Ascending aorta (tissue), 2 donors: Measurements from ENCODE around the gene EVC. TPM values are rescaled to one million over a fixed set of nuclear protein-coding genes. Genes with fewer than 3 reads are reported as not detected.

Source experiments
- DNase-seq, 2 donors: peaks; one replicate each; pipeline ENCODE4 v3.0.0-alpha.2; 2019; ENCODE audit warnings: low spot score in 2 of 2
- H3K27ac ChIP-seq, 2 donors: fragments of 200-600 bp; sonication (generic); one replicate each; pipeline ENCODE4 v1.5.1; 2016 to 2017; ENCODE audit warnings: mild to moderate bottlenecking in 1 of 2
- H3K27me3 ChIP-seq: fragments of 200-600 bp; sonication (generic); one replicate; pipeline ENCODE4 v1.5.1; 2017
- H3K36me3 ChIP-seq, 2 donors: fragments of 200-600 bp; sonication (generic); one replicate each; pipeline ENCODE4 v1.5.1; 2016
- H3K4me1 ChIP-seq, 2 donors: fragments of 200-600 bp; sonication (generic); one replicate each; pipeline ENCODE4 v1.5.1; 2016 to 2017; ENCODE audit warnings: mild to moderate bottlenecking in 1 of 2
- H3K4me3 ChIP-seq, 2 donors: fragments of 200-600 bp; sonication (generic); one replicate each; pipeline ENCODE4 v1.5.1; 2016 to 2017; ENCODE audit warnings: mild to moderate bottlenecking in 1 of 2
- H3K9me3 ChIP-seq, 2 donors: fragments of 200-600 bp; sonication (generic); one replicate each; pipeline ENCODE4 v1.5.1; 2016
- intact Hi-C: fragments of 100-400 bp; cut with DNase I; formaldehyde crosslinking; loops from one replicate; pipeline ENCODE4 v1.15.1; 2023
- total RNA-seq: library from RNA; depleted of rRNA; stranded (reverse); fragments of >200 nt; gene quantifications from one replicate; pipeline ENCODE4 v1.1.0, GENCODE V29; 2016
- TF ChIP-seq, protein P1 (sequence below), 3 experiments: fragments of 200-600 bp in 2 of 3; fragments of 450-650 bp in 1 of 3; sonication (generic) in 2 of 3; IDR thresholded peaks; one replicate each; pipeline ENCODE4 v1.5.1; 2016 to 2019; ENCODE audit warnings: antibody characterized with exemption in 3 of 3, mild to moderate bottlenecking in 1 of 3, moderate library complexity in 1 of 3

The EVC gene
- total RNA-seq, 1 donor from 2014 or later = 39.3 TPM

DNA sequence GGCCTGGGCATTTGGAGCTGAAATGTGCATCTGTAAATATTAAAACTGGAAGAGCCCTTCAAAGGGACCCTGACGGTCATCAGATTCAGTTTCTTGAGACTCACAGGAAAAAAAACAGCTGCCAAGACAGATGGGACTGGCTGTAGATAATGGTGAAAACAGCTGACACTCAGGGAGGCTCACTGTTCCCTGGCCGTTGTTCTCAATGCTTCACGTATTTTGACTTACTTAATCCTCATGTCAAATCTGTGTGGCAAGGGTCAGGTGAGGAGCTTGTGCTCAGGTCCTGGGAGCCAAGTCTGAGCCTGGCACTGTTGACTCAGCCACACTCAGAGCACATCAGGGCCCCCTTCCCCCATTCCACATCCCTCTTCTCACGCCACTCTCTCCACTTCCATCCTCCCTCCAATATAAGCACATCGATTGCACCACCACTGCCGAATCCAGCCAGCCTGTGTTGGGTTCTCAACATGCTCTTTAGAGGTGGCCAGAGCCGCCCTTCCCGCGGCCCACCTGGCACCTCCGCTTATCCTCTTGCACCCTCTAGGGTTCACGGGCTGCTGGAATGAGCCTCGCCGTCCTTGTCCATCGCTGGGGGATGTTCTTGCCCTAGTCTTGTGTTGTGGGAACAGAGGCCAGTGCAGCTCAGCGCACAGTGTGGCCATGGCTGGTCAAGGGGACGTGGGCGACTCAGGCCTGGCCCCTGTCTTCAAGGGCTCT lies 40.1 kb downstream of the EVC start:
- no peak overlapping the region for H3K4me3 ChIP-seq
- peaks cover 5 to 9% of the 10 kb centered on the region in 2 donors for H3K4me1 ChIP-seq
- peaks cover 33 to 59% of the 10 kb centered on the region in 2 donors for H3K36me3 ChIP-seq
- no peaks in the 10 kb centered on the region for H3K9me3 ChIP-seq
- peak overlapping the region in 1 of 2 donors; percentile 21 for H3K27ac ChIP-seq
- H3K27me3 ChIP-seq = no peaks in the 10 kb centered on the region
- peak in 1 of 2 donors; percentile 58 for DNase-seq
- TF ChIP-seq, protein P1, sequence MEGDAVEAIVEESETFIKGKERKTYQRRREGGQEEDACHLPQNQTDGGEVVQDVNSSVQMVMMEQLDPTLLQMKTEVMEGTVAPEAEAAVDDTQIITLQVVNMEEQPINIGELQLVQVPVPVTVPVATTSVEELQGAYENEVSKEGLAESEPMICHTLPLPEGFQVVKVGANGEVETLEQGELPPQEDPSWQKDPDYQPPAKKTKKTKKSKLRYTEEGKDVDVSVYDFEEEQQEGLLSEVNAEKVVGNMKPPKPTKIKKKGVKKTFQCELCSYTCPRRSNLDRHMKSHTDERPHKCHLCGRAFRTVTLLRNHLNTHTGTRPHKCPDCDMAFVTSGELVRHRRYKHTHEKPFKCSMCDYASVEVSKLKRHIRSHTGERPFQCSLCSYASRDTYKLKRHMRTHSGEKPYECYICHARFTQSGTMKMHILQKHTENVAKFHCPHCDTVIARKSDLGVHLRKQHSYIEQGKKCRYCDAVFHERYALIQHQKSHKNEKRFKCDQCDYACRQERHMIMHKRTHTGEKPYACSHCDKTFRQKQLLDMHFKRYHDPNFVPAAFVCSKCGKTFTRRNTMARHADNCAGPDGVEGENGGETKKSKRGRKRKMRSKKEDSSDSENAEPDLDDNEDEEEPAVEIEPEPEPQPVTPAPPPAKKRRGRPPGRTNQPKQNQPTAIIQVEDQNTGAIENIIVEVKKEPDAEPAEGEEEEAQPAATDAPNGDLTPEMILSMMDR (IDR thresholded peaks at IDR 0.05) = no peak
- intact Hi-C loops = no loop called here

GRCh38 chr4:5751666-5752375 lies 40.8 kb downstream of the EVC start:
- Histone ChIP-seq H3K4me1 (peaks cover 4 to 8% of the 10 kb centered on the region in 2 donors), H3K27me3 (no peaks in the 10 kb centered on the region), H3K27ac (peak overlapping the region in 1 of 2 donors; percentile 21), H3K36me3 (peaks cover 40 to 66% of the 10 kb centered on the region in 2 donors), H3K9me3 (no peaks in the 10 kb centered on the region), H3K4me3 (no peak overlapping the region)
- TF ChIP-seq, protein P1 (IDR thresholded peaks at IDR 0.05) = no peak
- intact Hi-C loops = loop anchor here (2.0 kb wide), 1 partner anchor 39 kb away; no protein-coding TSS in a partner anchor
- DNase-seq = peak in 1 of 2 donors; percentile 56

GRCh38 chr4:5752376-5753184 lies 41.6 kb downstream of the EVC start:
- Histone ChIP-seq H3K36me3 (peaks cover 47 to 74% of the 10 kb centered on the region in 2 donors), H3K27me3 (no peaks in the 10 kb centered on the region), H3K9me3 (no peaks in the 10 kb centered on the region), H3K27ac (no peak overlapping the region), H3K4me3 (no peak overlapping the region), H3K4me1 (peaks cover 0 to 2% of the 10 kb centered on the region in 2 donors)
- TF ChIP-seq, protein P1 (IDR thresholded peaks at IDR 0.05) = no peak
- intact Hi-C loops = loop anchor here (2.0 kb wide), 1 partner anchor 38 kb away; no protein-coding TSS in a partner anchor
- peak in 1 of 2 donors; percentile 50 for DNase-seq

DNA sequence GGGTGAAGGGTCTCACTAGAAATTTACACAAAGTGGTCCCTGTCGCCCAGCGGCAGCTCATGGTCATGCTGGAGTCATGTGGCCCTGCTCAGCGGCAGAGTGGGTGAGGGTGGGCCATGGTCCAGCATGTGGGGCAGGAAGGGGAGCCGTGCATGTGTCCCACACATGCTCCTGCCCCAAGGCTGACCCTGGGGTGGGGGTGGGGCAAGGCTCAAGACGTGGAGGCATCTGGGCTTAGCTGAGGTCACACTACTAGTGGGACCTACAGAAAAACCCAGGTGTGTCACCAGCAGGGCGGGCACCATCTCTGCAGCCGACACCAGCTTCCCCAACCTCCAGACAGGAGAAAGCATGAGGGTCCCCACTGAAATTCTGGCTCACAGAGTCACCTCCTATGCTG lies 42.4 kb downstream of the EVC start:
- TF ChIP-seq, protein P1 (IDR thresholded peaks at IDR 0.05) = no peak
- Histone ChIP-seq H3K9me3 (no peaks in the 10 kb centered on the region), H3K27ac (no peak overlapping the region), H3K36me3 (peaks cover 54 to 81% of the 10 kb centered on the region in 2 donors), H3K27me3 (no peaks in the 10 kb centered on the region), H3K4me3 (no peak overlapping the region), H3K4me1 (no peaks in the 10 kb centered on the region)
- DNase-seq = peak in 1 of 2 donors; percentile 50
- intact Hi-C loops = loop anchor here (2.0 kb wide), 1 partner anchor 37 kb away; no protein-coding TSS in a partner anchor
